HUES6 (cell line): ENCODE results near the gene MIEN1.
"Not testable (repeated sequence)": the region's sequence is repeated elsewhere in the genome, so short reads cannot be mapped to it uniquely, and the experiment has no call there.

Experiments
- H3K27ac ChIP-seq: 2 replicates; pipeline ENCODE4 v1.7.0; 2013; ENCODE audit warnings: low read depth, mild to moderate bottlenecking, low read length, inconsistent platforms
- H3K27me3 ChIP-seq: 2 replicates; pipeline ENCODE4 v1.6.1; 2013; ENCODE audit warnings: low read length; ENCODE audit not compliant: control insufficient read depth, insufficient read depth
- H3K36me3 ChIP-seq: 2 replicates; pipeline ENCODE4 v1.6.1; 2013; ENCODE audit warnings: low read length; ENCODE audit not compliant: control insufficient read depth, insufficient read depth
- H3K4me1 ChIP-seq: 2 replicates; pipeline ENCODE4 v1.6.1; 2013; ENCODE audit warnings: low read length; ENCODE audit not compliant: control insufficient read depth, insufficient read depth
- H3K4me3 ChIP-seq: 2 replicates; pipeline ENCODE4 v1.5.1; 2013; ENCODE audit warnings: low read depth, low read length
- H3K9ac ChIP-seq: one replicate; pipeline ENCODE4 v1.6.1; 2013; ENCODE audit warnings: mild to moderate bottlenecking, low read length
- H3K9me3 ChIP-seq: 2 replicates; pipeline ENCODE4 v1.6.1; 2013; ENCODE audit warnings: low read depth, low read length; ENCODE audit not compliant: control insufficient read depth, insufficient read depth

Gene MIEN1

DNA sequence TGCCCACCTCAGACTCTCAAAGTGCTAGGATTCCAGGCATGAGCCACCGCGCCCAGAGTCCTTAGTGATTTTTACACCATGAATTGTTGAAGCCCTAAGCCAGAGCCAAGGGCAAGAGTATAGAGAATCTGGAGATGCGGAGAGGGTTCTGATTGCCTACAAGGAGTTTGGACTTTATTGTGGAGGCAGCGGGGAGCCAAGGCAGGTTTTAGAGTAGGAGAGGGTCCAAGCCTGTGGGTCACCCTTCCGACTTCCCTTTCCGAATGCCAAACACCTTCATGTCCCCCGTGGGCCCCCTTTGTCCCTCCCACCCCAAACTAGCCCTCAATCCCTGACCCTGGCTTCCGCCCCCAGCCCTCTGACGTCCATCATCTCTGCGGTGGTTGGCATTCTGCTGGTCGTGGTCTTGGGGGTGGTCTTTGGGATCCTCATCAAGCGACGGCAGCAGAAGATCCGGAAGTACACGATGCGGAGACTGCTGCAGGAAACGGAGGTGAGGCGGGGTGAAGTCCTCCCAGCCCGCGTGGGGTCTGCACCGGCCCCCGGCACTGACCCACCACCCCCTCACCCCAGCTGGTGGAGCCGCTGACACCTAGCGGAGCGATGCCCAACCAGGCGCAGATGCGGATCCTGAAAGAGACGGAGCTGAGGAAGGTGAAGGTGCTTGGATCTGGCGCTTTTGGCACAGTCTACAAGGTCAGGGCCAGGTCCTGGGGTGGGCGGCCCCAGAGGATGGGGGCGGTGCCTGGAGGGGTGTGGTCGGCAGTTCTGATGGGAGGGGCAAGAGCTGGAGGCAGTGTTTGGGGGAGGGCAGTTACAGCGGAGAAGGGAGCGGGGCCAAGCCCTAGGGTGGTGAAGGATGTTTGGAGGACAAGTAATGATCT is 7.1 kb downstream of the MIEN1 start:
- Histone ChIP-seq H3K36me3 (peaks cover 86% of the 10 kb centered on the region), H3K9me3 (no peaks in the 10 kb centered on the region), H3K27ac (no peak overlapping the region), H3K27me3 (no peaks in the 10 kb centered on the region), H3K9ac (no peak overlapping the region), H3K4me3 (peak overlapping the region; percentile 12; the same call in 1 of the 2 replicates), H3K4me1 (peaks cover 9% of the 10 kb centered on the region)

DNA sequence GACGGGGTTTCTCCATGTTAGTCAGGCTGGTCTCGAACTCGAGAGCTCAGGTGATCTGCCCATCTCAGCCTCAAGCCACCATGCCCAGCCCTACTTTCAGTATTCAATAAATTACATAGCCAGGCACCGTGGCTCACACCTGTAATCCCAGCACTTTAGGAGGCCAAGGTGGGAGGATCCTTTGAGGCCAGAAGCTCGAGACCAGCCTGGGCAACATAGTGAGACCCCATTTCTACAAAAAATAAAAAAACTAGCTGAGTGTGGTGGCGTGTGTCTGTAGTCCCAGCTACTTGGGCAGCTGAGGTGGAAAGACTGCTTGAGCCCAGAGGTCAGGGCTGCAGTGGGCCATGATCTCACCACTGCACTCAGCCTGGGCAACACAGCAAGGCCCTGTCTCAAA is 8.2 kb downstream of the MIEN1 start:
- Histone ChIP-seq H3K9ac (no peak overlapping the region), H3K27me3 (no peaks in the 10 kb centered on the region), H3K27ac (no peak overlapping the region), H3K4me1 (peaks cover 9% of the 10 kb centered on the region), H3K9me3 (no peaks in the 10 kb centered on the region), H3K4me3 (no peak overlapping the region), H3K36me3 (peaks cover 84% of the 10 kb centered on the region)

DNA sequence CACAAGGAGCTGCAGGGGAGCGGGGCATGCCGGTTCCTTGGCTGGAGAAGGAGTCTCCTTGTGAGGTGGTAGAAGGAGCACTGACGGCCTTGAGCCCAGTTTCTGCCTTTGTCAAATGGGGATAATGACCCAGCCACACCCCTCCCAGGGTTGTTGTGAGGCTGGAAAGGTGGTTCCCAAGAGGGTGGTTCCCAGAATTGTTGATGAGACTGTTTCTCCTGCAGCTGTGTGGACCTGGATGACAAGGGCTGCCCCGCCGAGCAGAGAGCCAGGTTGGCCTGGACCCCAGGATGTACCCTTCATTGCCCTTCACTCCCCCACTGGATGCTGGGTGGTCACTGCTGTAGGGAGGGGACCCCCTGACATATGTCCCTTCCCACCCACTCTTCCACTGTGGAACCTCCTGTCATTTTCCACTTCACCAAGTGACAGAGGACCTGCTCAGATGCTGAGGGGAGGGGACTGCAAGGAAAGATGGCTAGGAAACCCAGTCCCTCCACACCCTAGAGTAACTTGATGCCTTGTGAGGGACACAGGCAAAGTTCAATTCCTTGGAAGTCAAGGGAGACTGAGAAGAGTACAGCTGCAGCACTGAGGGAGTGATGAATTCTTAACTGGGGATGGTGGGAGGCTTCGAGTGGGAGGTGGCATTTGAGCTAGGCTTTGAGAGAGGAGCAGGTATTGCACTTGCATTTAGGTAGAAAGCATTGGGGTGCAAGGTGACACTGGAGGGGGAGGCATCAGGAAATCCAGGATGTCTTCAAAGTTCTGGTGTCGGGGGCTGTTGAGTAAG is 10.6 kb downstream of the MIEN1 start:
- H3K9me3 ChIP-seq = no peaks in the 10 kb centered on the region
- H3K27me3 ChIP-seq = no peaks in the 10 kb centered on the region
- no peak overlapping the region for H3K27ac ChIP-seq
- no peak overlapping the region for H3K9ac ChIP-seq
- H3K4me1 ChIP-seq = peaks cover 9% of the 10 kb centered on the region
- peaks cover 84% of the 10 kb centered on the region for H3K36me3 ChIP-seq
- H3K4me3 ChIP-seq = no peak overlapping the region

DNA sequence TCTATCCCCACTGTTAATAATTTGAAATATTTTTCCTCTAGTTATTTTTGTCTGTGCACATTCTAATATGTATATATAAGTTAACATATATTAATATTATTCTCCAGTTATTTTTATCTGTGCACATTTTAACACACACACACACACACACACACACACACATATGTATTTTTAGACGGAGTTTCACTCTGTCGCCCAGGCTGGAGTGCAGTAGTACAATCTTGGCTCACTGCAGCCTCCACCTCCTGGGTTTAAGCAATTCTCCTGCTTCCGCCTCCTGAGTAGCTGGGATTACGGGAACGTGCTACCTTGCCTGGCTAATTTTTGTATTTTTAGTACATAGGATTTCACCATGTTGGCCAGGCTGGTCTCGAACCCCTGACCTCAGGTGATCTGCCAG is 12.7 kb downstream of the MIEN1 start:
- H3K4me3 ChIP-seq = no peak overlapping the region
- no peaks in the 10 kb centered on the region for H3K27me3 ChIP-seq
- H3K9me3 ChIP-seq = no peaks in the 10 kb centered on the region
- H3K36me3 ChIP-seq = peaks cover 88% of the 10 kb centered on the region
- no peak overlapping the region for H3K27ac ChIP-seq
- H3K9ac ChIP-seq = no peak overlapping the region
- H3K4me1 ChIP-seq = no peaks in the 10 kb centered on the region

DNA sequence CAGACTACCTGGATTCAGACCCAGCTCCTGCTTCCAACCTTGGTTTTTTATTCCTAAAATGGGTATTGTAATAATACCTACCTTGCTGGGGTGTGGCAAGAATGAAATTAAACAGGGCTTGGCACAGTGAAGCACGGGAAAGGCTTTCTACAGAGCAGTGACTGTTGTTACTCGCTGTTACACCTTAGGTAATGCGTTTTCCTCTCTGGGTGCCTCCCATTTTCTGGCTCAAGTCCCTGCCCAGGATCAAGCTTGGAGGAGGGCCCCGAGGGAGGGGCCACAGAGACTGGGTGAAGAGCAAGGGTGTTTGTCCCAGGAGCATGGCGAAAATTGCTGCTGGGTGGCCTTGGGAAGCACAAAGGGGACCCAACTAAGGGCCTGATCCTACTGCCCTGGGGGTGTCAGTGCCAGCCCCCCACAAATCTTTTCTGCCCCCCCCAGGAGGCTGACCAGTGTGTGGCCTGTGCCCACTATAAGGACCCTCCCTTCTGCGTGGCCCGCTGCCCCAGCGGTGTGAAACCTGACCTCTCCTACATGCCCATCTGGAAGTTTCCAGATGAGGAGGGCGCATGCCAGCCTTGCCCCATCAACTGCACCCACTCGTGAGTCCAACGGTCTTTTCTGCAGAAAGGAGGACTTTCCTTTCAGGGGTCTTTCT is 13.3 kb downstream of the MIEN1 start:
- no peak overlapping the region for H3K27ac ChIP-seq
- H3K9me3 ChIP-seq = no peaks in the 10 kb centered on the region
- H3K4me3 ChIP-seq = no peak overlapping the region
- H3K27me3 ChIP-seq = no peaks in the 10 kb centered on the region
- no peaks in the 10 kb centered on the region for H3K4me1 ChIP-seq
- no peak overlapping the region for H3K9ac ChIP-seq
- peaks cover 88% of the 10 kb centered on the region for H3K36me3 ChIP-seq

DNA sequence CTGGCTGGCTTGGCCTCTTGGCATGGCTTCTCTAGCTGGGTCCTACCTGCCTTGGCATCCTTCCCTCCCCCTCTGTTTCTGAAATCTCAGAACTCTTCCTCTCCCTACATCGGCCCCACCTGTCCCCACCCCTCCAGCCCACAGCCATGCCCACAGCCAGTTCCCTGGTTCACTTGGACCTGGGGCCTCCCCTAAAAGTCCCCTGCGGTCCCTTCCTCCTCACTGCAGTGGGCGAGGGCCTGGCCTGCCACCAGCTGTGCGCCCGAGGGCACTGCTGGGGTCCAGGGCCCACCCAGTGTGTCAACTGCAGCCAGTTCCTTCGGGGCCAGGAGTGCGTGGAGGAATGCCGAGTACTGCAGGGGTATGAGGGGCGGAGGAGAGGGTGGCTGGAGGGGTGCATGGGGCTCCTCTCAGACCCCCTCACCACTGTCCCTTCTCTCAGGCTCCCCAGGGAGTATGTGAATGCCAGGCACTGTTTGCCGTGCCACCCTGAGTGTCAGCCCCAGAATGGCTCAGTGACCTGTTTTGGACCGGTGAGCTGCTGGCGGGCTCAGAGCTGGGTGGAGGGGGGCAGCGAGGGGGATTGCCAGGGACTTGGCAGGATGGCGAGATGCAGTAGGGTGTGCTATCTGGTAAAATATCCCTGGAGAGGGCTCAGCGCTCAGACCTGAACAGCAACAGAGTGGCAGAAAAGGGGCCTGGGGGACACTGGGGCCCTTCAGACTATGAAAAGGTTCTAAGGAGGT is 14.1 kb downstream of the MIEN1 start:
- no peak overlapping the region for H3K9ac ChIP-seq
- H3K4me3 ChIP-seq = no peak overlapping the region
- no peaks in the 10 kb centered on the region for H3K9me3 ChIP-seq
- no peak overlapping the region for H3K27ac ChIP-seq
- peaks cover 89% of the 10 kb centered on the region for H3K36me3 ChIP-seq
- no peaks in the 10 kb centered on the region for H3K27me3 ChIP-seq
- no peaks in the 10 kb centered on the region for H3K4me1 ChIP-seq

DNA sequence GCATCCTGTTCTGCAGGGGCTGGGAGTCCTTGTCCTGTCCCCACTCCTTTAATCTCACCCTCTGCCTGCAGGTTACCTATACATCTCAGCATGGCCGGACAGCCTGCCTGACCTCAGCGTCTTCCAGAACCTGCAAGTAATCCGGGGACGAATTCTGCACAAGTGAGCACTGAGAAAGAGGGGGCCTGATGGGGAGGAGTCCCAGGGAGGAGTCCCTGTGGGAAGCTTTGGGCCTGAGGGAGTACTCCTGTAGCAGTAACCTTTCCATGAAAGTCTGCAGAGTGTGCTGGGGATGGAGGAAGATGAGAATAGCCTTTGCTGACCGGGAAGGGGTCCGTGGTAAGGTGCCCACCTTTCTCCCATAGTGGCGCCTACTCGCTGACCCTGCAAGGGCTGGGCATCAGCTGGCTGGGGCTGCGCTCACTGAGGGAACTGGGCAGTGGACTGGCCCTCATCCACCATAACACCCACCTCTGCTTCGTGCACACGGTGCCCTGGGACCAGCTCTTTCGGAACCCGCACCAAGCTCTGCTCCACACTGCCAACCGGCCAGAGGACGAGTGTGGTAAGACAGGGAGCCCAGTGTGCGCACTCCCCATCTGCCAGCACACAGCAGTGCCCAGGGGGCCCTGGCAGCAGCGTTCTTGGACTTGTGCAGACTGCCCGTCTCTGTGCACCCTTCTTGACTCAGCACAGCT is 14.8 kb downstream of the MIEN1 start:
- Histone ChIP-seq H3K9ac (peak overlapping the region; percentile 26), H3K27ac (no peak overlapping the region), H3K9me3 (no peaks in the 10 kb centered on the region), H3K4me1 (no peaks in the 10 kb centered on the region), H3K4me3 (no peak overlapping the region), H3K27me3 (no peaks in the 10 kb centered on the region), H3K36me3 (peaks cover 93% of the 10 kb centered on the region)

DNA sequence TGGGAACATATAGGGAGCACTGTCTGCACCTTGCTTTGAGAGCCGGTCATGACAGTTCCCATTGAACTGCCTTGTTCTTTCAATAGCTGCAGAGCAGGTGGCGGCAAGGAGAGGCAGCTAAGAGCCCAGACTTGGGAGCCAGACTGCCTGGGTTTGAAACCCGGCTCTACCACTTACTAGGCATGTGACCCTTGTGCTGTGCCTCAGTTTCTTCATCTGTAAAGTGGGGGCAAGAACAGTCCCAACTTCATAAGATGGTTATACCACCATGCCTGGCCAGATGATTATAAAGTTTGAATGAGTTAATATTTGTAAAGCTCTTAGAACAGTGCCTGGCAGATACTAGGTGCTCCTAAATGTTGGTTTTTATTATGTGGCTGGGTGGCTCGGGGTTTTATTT is 16.1 kb downstream of the MIEN1 start:
- Histone ChIP-seq H3K27ac (no peak overlapping the region), H3K27me3 (no peaks in the 10 kb centered on the region), H3K4me3 (no peak overlapping the region), H3K9me3 (no peaks in the 10 kb centered on the region), H3K36me3 (peaks cover 93% of the 10 kb centered on the region), H3K9ac (no peak overlapping the region), H3K4me1 (no peaks in the 10 kb centered on the region)

DNA sequence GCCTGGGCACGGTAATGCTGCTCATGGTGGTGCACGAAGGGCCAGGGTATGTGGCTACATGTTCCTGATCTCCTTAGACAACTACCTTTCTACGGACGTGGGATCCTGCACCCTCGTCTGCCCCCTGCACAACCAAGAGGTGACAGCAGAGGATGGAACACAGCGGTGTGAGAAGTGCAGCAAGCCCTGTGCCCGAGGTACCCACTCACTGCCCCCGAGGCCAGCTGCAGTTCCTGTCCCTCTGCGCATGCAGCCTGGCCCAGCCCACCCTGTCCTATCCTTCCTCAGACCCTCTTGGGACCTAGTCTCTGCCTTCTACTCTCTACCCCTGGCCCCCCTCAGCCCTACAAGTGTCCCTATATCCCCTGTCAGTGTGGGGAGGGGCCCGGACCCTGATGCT is 18.5 kb downstream of the MIEN1 start:
- no peaks in the 10 kb centered on the region for H3K9me3 ChIP-seq
- no peak overlapping the region for H3K4me3 ChIP-seq
- no peaks in the 10 kb centered on the region for H3K4me1 ChIP-seq
- no peak overlapping the region for H3K9ac ChIP-seq
- H3K27me3 ChIP-seq = no peaks in the 10 kb centered on the region
- no peak overlapping the region for H3K27ac ChIP-seq
- peaks cover 93% of the 10 kb centered on the region for H3K36me3 ChIP-seq

DNA sequence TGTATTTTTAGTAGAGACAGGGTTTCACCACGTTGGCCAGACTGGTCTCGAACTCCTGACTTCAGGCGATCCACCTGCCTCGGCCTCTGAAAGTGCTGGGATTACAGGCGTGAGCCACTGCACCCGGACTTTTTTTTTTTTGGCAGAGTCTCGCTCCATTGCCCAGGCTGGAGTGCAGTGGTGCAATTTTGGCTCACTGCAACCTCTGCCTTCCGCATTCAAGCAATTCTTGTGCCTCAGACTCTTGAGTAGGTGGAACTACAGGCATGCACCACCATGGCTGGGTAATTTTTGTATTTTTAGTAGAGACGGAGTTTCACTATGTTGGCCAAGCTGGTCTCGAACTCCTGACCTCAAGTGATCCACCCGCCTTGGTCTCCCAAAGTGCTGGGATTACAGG is 19.3 kb downstream of the MIEN1 start:
- not testable (repeated sequence) for H3K9me3 ChIP-seq, H3K27me3 ChIP-seq, H3K4me3 ChIP-seq, H3K27ac ChIP-seq, H3K9ac ChIP-seq, H3K4me1 ChIP-seq
- peaks cover 93% of the 10 kb centered on the region for H3K36me3 ChIP-seq
